PFSK-1 (cell line): ENCODE data around the gene TMPRSS4.

Experiments
- FOXP2 ChIP-seq: optimal IDR thresholded peaks from 2 replicates; pipeline ENCODE3; 2011; ENCODE audit warnings: borderline replicate concordance, control low read depth, inconsistent platforms; ENCODE audit not compliant: insufficient read depth; ENCODE audit errors: extremely low read length, extremely low read depth
- POLR2AphosphoS5 ChIP-seq: IDR thresholded peaks from 2 replicates; pipeline ENCODE4 v1.6.1; 2012; ENCODE audit warnings: low read depth, mild to moderate bottlenecking, control low read depth, low read length, moderate library complexity
- SIN3A ChIP-seq: IDR thresholded peaks from 2 replicates; pipeline ENCODE4 v1.6.1; 2012; ENCODE audit warnings: mild to moderate bottlenecking, low read length, moderate library complexity, borderline replicate concordance; ENCODE audit not compliant: insufficient read depth
- TAF1 ChIP-seq: IDR thresholded peaks from 2 replicates; pipeline ENCODE4 v1.6.1; 2012; ENCODE audit warnings: low read length, control low read depth, borderline replicate concordance; ENCODE audit not compliant: insufficient read depth
- TF ChIP-seq, protein P1 (sequence below), 2 experiments: IDR thresholded peaks; 2 replicates each; pipeline versions ENCODE4 v1.6.1 to v1.8.0; 2011 to 2012; ENCODE audit warnings: low read depth in 2 of 2, low read length in 2 of 2, control low read depth in 1 of 2, inconsistent platforms in 1 of 2, mild to moderate bottlenecking in 1 of 2, moderate library complexity in 1 of 2; ENCODE audit not compliant: insufficient read depth in 1 of 2

DNA sequence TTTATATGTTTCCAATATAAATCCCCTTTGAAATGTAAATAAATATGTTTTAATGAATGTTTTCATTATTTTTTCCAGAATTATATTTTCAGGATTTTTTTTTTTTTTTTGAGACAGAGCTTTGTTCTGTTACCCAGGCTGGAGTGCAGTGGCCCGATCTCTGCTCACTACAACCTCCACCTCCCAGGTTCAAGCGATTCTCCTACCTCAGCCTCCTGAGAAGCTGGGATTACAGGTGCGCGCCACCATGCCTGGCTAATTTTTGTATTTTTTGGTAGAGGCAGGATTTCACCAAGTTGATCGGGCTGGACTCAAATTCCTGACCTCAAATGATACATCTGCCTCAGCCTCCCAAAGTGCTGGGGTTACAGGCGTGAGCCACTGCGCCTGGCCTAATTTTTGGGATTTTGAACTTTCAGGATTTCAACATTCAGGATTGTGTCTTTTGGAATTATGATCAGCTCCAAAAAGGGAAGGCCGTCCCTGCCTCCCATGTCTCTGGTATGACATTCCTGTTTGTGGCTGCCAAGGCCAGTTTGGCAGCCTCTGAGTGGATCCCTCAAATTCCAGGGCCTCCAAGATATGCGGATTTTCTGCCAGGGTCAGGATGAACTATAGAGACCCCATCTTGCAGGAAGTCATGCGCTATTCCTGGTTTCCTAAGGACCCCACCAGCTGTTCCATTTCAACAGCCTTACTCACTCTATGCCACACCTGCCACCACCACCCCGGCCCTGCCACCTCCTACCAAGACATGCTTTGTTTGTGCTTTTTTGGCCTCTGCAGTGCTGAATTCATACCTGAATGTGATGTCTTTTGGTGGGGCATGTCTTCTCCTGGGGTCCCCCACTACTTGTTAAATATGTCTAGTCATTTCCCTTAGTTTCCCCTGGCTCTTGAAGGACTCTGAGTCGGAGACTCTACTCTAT lies 21.9 kb upstream of the TMPRSS4 start:
- TF ChIP-seq, protein P1, sequence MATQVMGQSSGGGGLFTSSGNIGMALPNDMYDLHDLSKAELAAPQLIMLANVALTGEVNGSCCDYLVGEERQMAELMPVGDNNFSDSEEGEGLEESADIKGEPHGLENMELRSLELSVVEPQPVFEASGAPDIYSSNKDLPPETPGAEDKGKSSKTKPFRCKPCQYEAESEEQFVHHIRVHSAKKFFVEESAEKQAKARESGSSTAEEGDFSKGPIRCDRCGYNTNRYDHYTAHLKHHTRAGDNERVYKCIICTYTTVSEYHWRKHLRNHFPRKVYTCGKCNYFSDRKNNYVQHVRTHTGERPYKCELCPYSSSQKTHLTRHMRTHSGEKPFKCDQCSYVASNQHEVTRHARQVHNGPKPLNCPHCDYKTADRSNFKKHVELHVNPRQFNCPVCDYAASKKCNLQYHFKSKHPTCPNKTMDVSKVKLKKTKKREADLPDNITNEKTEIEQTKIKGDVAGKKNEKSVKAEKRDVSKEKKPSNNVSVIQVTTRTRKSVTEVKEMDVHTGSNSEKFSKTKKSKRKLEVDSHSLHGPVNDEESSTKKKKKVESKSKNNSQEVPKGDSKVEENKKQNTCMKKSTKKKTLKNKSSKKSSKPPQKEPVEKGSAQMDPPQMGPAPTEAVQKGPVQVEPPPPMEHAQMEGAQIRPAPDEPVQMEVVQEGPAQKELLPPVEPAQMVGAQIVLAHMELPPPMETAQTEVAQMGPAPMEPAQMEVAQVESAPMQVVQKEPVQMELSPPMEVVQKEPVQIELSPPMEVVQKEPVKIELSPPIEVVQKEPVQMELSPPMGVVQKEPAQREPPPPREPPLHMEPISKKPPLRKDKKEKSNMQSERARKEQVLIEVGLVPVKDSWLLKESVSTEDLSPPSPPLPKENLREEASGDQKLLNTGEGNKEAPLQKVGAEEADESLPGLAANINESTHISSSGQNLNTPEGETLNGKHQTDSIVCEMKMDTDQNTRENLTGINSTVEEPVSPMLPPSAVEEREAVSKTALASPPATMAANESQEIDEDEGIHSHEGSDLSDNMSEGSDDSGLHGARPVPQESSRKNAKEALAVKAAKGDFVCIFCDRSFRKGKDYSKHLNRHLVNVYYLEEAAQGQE (IDR thresholded peaks at IDR 0.05; ENCODE audit: insufficient read depth in 1 of 2, low read depth in 2 of 2, low read length in 2 of 2) = no peak
- TF ChIP-seq POLR2AphosphoS5 (no peak), SIN3A (no peak), TAF1 (no peak), FOXP2 (no peak)
